ENCODE measurements around the gene XRCC4.

- TF ChIP-seq, protein P1, sequence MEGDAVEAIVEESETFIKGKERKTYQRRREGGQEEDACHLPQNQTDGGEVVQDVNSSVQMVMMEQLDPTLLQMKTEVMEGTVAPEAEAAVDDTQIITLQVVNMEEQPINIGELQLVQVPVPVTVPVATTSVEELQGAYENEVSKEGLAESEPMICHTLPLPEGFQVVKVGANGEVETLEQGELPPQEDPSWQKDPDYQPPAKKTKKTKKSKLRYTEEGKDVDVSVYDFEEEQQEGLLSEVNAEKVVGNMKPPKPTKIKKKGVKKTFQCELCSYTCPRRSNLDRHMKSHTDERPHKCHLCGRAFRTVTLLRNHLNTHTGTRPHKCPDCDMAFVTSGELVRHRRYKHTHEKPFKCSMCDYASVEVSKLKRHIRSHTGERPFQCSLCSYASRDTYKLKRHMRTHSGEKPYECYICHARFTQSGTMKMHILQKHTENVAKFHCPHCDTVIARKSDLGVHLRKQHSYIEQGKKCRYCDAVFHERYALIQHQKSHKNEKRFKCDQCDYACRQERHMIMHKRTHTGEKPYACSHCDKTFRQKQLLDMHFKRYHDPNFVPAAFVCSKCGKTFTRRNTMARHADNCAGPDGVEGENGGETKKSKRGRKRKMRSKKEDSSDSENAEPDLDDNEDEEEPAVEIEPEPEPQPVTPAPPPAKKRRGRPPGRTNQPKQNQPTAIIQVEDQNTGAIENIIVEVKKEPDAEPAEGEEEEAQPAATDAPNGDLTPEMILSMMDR (conservative IDR thresholded peaks at IDR 0.05), result no peak
- TF ChIP-seq ZFX (IDR thresholded peaks at IDR 0.05), result no peak
These were observed 323.9 kb downstream of the XRCC4 start for GRCh38 chr5:83401122-83401731.
